Stimulated activated CD8-positive, alpha-beta memory T cell treated with anti-CD3 and anti-CD28 coated beads, Interleukin-4, amount 100 ng/mL, for 24 hours (primary cell): ENCODE measurements around the gene ARG2.

Experiments used
- DNase-seq: peaks from one replicate; pipeline ENCODE4 v3.0.0-alpha.2; 2020; ENCODE audit warnings: low read depth

Gene ARG2

DNA sequence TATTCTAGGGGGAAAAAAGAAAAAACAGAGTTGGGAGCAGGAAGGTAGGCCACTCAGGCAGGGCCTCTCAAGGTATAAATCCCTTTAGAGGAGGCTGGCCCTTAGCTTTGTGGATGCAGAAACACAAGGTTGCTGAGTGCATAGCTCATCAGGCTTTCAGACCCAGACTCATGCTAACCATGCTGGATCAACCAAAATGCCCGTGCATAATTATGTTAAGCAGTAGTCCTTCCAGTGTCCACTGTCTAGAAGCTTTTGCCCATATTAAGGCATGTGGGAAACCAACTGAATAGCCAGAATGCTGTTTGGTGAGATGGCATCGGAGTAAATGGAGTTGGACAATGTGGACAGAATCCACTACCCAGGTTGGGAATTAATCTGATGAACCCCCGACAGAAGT is 18.9 kb downstream of the ARG2 start:
- no peak for DNase-seq

DNA sequence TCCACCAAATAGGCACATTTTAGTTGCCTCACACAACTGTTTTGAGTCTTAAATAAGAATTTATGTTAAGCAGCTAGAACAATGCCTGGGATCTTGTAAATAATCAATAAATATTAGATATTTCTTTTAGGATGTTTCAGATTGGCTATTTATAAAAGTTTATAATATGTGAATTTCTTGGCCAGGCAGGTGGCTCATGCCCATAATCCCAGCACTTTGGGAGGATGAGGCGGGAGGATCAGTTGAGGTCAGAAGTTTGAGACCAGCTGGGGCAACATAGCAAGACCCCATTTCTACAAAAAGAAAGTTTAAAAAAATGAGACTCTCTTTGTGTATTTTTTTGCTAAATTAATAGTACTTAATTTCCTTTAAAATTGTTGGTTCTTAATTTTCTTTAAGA is 21.8 kb downstream of the ARG2 start:
- DNase-seq, result no peak

GRCh38 chr14:67641902-67642749 is 22.4 kb downstream of the ARG2 start:
- no peak for DNase-seq

DNA sequence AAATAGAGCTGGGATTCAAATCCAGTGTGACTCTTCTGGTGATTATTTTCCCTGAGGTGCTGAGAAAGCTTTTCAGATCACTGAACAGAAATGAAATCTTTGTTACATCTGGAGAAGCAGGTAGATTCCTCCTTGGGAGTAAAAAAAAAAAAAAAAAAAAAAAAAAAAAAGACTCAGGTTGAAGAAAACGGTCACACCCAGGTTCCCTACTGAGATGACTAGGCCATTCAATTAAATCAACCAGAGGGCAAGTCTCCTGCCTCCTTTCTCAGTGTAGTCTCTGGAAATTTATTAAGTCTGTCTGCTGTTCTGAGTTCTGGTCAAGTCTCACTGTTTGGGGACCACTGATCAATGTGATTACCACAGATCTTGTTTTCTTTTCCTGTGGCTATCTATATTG is 24.0 kb downstream of the ARG2 start:
- no peak for DNase-seq

- no peak for DNase-seq
These were observed 24.7 kb downstream of the ARG2 start for GRCh38 chr14:67644428-67644827.

DNA sequence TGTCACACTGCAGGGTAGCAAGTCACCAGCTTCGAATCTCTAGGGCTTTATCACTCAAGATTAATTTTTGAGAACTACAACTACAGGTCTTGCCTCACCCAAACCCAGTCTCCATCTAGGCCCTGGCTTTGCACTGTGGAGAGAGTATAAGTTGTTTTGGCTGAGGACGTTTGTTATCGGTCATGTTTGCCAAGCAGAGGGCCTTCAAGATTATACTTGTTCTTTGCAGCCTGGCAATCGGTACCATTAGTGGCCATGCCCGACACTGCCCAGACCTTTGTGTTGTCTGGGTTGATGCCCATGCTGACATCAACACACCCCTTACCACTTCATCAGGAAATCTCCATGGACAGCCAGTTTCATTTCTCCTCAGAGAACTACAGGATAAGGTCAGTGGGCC is 25.7 kb downstream of the ARG2 start:
- DNase-seq, result no peak

DNA sequence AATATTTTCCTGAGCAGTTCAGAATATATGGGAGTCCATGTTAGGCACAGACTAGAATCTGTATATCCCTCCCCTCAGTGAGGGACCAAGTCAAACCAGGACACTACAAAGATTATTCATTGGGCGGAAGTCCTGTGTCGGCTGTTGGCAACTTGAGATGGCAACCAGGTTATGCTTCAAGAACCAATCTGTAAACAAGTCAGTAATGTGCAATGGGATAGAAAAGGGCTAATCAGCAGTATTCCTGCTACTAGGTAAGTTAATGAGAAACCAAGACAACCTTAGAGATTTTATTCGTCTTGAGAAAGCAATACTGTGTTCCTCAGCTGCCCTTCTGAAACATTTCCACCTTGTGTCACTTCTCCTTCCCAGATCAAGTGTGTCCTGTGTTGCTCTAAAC is 26.4 kb downstream of the ARG2 start:
- DNase-seq, result no peak

- DNase-seq, result no peak
These were observed 30.4 kb downstream of the ARG2 start for GRCh38 chr14:67650151-67650550.

DNA sequence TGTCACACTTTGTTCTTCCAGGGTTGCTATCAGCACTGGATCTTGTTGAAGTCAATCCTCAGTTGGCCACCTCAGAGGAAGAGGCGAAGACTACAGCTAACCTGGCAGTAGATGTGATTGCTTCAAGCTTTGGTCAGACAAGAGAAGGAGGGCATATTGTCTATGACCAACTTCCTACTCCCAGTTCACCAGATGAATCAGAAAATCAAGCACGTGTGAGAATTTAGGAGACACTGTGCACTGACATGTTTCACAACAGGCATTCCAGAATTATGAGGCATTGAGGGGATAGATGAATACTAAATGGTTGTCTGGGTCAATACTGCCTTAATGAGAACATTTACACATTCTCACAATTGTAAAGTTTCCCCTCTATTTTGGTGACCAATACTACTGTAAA is 31.0 kb downstream of the ARG2 start:
- no peak for DNase-seq

DNA sequence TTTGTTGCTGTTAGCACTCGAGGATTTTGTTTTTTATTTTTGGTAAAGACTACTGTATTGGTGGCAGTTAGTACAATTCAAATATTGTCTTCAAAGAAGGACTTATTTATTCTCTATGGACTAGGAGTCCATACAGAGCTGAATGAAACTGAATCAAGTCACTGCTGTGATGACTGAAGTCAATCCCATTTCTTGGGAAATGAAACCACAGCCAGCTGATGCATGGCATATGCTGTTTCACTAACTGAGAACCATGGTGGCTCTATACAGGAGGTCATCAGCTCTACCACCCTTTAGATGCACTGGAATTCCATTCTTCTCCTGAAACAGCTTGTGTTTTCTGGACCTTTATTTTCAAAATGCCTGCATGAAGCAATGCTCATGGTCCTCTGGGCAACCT is 32.5 kb downstream of the ARG2 start:
- no peak for DNase-seq

DNA sequence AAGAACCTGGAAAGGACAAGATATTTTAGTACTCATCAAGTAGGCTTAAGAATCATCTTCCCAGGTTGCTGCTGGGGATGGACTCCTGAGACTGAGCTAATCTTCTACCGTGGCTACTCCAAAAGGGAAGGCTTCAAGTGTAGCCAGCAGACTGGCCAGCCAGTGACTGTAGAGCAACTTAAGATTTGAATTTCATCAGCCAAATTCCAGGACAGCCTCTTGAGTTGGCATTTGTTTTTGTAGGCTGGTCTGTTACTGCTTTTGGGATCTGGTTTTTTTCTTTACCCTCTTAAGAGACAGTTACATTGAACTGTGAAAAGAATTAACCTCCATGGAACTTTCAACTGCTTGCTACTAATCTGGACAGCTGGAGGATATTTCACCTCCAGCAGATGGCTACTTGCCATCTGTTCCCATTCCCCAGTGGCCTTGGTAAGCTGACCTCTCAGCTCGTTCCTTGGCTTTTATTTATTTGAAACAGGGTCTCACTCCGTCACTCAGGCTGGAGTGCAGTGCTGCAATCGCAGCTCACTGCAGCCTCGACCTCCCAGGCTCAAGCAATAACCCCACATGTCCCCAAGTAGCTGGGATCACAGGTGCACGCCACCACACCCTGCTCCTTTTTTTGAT is 34.0 kb downstream of the ARG2 start:
- no peak for DNase-seq

DNA sequence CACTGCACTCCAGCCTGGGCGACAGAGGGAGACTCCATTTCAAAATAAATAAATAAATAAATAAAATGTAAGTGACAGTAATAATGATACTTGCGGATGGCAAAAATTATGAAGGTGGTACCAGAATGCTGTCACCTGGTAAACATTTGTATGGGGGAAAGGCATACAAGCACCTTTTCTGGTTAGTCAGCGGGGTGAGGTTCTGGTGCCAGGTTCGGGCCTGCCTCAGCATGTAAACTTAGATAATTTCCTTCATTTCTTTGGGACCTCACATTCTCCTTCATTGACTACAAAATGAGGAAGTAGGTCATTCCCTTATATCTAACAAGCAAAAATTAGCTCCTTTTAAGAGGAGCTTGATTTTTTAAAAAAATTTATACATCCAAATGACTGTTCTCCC is 43.9 kb downstream of the ARG2 start:
- DNase-seq, result no peak

DNA sequence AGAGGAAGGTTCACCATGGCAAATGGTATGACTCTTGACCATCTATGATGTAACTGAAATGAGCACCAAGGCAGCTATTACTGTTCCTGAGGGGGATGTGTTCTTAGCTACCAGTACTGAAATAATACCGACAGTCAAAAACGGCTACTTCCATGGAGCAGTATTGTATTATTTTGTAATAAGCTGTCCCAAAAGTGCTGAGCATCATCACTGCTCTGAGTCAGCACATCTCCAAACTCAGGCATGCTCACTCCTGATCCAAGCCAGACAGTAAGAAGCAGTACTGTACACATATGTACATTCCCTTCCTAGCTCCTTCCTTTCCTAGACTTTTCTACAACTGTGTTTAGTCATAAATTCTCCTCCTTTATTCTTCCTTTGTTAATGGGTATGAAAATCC is 46.1 kb downstream of the ARG2 start:
- DNase-seq, result no peak

- DNase-seq, result no peak
These were observed 47.2 kb downstream of the ARG2 start for GRCh38 chr14:67666750-67667449.

DNA sequence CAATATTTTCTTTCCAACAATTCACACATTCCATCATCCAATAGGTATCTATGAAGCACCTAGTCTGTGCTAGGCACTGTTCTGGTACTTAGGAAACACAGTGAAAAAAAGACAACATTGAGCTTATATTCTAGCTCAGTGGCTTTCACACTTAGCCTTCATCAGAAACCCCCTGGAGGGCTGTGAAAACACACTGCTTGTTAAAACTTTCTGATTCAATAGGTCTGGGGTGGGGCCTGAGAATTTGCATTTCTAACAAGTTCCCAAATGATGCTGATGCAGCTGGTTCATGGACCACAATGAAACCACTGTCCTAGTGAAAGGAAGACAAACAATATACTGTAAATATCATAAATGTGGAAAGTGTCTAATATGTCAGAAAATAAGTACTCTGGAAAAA is 48.8 kb downstream of the ARG2 start:
- no peak for DNase-seq

DNA sequence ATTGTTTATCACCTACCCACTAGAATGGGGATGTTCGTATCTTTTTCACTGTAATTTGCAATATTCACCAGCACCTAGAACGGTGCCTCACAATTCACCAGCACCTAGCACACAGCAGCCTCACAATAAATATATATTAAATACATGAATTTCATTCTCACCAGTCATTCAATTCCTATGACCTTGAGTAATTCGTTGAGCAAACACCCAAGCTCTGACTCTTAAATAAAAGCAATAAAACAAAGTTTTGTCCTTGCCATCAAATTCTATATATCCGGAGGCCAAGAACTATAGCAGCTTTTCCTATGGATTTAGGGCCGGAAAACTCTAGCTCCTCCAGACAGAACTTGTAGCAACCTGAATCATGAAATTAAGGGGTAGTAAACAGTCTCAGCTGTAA is 53.7 kb downstream of the ARG2 start:
- no peak for DNase-seq

DNA sequence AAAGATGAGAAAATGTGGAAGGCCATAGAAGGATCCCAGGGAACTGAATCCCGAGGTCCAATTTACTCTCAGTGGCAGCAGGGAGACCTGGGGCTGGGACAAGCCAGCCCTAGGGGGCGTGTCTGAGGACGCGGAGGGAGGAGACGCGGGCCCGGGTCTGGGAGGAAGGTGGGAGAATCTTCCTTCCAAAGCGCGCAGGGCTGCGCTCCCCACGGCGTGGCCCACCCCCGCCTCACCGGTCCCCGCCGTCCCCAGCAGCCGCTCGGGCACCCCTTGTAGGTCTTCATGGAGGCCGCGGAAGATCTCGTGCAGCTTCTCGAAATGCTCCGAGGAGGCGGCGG is 54.4 kb downstream of the ARG2 start:
- DNase-seq, result peak; percentile 31

GRCh38 chr14:67674480-67675218 is 54.9 kb downstream of the ARG2 start, which contains the start of gene VTI1B:
VTI1B (minus strand) TSS chr14:67674632; CDS start chr14:67674489, 143 bp downstream.
- DNase-seq, result peak; percentile 62

DNA sequence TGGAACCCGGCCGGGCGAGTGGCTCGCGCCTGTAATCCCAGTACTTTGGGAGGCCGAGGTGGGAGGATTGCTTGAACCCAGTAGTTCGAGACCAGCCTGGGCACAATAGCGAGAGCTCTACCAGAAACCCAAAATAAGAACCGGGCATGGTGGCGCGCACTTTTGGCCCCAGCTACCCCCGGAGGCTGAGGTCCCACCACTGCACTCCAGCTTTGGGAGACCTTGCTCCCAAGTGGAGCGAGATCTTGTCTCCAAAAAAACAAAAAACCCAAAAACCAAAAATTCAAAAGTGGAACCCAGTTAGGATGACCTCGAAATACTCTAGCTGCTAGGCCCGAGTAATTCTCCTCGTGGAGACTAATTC is 55.5 kb downstream of the ARG2 start:
- no peak for DNase-seq

- no peak for DNase-seq
These were observed 59.3 kb downstream of the ARG2 start for GRCh38 chr14:67679006-67679405.

DNA sequence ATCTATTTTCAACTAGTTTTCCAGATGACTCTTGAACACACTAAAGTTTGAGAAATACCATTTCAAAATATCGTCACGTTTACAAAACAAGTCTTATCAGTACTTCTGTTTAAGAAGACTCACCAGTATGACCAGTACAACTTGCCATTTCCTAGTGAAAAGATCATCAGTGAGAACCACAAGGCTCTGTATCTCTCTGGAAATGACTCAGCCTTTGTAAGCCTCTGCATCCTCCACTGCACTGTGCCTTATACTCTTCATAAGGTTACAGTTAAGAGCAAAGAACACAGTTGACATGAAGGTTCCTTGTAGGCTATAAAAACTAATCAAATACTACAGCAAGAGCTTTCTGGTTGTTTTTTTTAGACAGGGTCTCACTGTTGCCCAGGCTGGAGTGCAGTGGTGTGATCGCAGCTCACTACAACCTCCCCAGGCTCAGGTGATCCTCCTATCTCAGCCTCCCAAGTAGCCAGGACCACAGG is 60.4 kb downstream of the ARG2 start:
- DNase-seq, result no peak

DNA sequence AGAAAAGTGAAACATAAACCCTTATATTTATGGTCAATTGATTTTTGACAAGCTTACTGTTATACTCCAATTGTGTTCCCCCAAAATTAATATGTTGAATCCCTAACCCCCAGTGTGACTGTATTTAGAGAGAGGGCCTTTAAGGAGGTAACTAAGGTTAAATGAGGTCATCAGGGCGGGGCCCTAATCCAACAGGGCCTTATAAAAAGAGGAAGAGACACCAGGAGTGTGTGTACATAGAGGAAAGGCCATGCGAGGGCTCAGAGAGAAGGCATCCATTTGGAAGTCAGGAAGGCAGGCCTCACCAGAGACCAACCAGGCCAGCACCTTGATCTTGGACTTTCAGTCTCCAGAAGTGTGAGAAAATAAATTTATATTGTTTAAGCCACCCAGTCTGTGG is 61.2 kb downstream of the ARG2 start:
- no peak for DNase-seq
